Measurements from ENCODE around the gene AQP5.

GRCh38 chr12:49962861-49963765, 1.4 kb downstream of the AQP5 start:
- TF ChIP-seq ZFX (IDR thresholded peaks at IDR 0.05; ENCODE audit: borderline replicate concordance): no peak
- no peak for TF ChIP-seq CTCF (IDR thresholded peaks at IDR 0.05)
